ENCODE measurements around the gene CCDC33. TPM values are rescaled to one million over a fixed set of nuclear protein-coding genes. Genes with fewer than 3 reads are reported as not detected.

CCDC33 gene
- total RNA-seq, 1 experiment from 2014 or later: 0.15 TPM

- POLR2A ChIA-PET: no interaction called here
- Histone ChIP-seq H3K9ac (ENCODE audit: low read length) (no peak overlapping the region), H3K9me2 (ENCODE audit: insufficient read depth) (no peaks in the 10 kb centered on the region), H3K4me1 (ENCODE audit: control insufficient read depth in 1 of 2, insufficient read depth in 2 of 2, low read length in 2 of 2) (peaks cover 4 to 14% of the 10 kb centered on the region in 2 experiments; a peak in 3 of 4 replicates), H3K9me3 (ENCODE audit: control insufficient read depth in 1 of 2, insufficient read depth in 1 of 2, low read depth in 1 of 2, low read length in 2 of 2) (no peaks in the 10 kb centered on the region), H3K36me3 (ENCODE audit: control insufficient read depth in 1 of 2, insufficient read depth in 2 of 2, low read length in 2 of 2) (no peaks in the 10 kb centered on the region), H3K27me3 (ENCODE audit: insufficient read depth, low read length) (peaks cover 31% of the 10 kb centered on the region; the same call in 1 of the 2 replicates), H3K4me2 (ENCODE audit: low read length) (no peak overlapping the region), H3K27ac (ENCODE audit: low read depth, low read length) (no peak overlapping the region), H2AFZ (ENCODE audit: low read depth, low read length, poor library complexity, severe bottlenecking) (no peak overlapping the region), H4K20me1 (ENCODE audit: insufficient read depth) (no peaks in the 10 kb centered on the region), H3K79me2 (ENCODE audit: insufficient read depth, low read length) (no peaks in the 10 kb centered on the region), H3K4me3 (replicated peaks in 1 of 2; ENCODE audit: low read depth in 1 of 2, low read length in 2 of 2) (no peak overlapping the region)
- DNase-seq (ENCODE audit: low read depth, low spot score) (no peak), ATAC-seq (no peak)
- no TSS peak for BruUV-seq (replicated peaks)
- RAD21 ChIA-PET (ENCODE audit: low non-redundant PET in 1 of 2, low total read pairs in 2 of 2, uncharacterized antibody in 2 of 2, unreplicated experiment in 2 of 2): no interaction called here
- intact Hi-C loops (cut with micrococcal nuclease): loop anchor here (1.0 to 5.0 kb wide), 2 partner anchors 177 to 252 kb away; no protein-coding TSS in a partner anchor
- CTCF ChIA-PET: interaction anchor here (0.7 to 1.5 kb wide), 5 partner anchors 17 to 353 kb away, joined by 3 to 6 read pairs (median 3); no protein-coding TSS in a partner anchor
- no peak for TF ChIP-seq EZH2phosphoT487 (IDR thresholded peaks at IDR 0.05; ENCODE audit: borderline replicate concordance)
- no peak for TF ChIP-seq SIN3A (IDR thresholded peaks at IDR 0.05; ENCODE audit: low read depth)
- TF ChIP-seq REST (IDR thresholded peaks at IDR 0.05; ENCODE audit: low read depth): no peak
- TF ChIP-seq EZH2 (IDR thresholded peaks at IDR 0.05): no peak
- TF ChIP-seq SRF (IDR thresholded peaks at IDR 0.05; ENCODE audit: low read depth): no peak
- no peak for TF ChIP-seq SP1 (IDR thresholded peaks at IDR 0.05; ENCODE audit: low read depth)
- TF ChIP-seq ELF1 (IDR thresholded peaks at IDR 0.05; ENCODE audit: borderline replicate concordance, low read depth): no peak
- TF ChIP-seq CBX3 (IDR thresholded peaks at IDR 0.05; ENCODE audit: low read depth): no peak
- no peak for TF ChIP-seq ATF3 (IDR thresholded peaks at IDR 0.05)
- TF ChIP-seq TCF7L2 (IDR thresholded peaks at IDR 0.05; ENCODE audit: borderline replicate concordance, extremely low read depth, insufficient read depth, insufficient read length): no peak
Observed at GRCh38 chr15:74303741-74304309, 67.7 kb downstream of the CCDC33 start.

Measured in HCT116 (cell line).